Lower leg skin (tissue), 3 donors: Measurements from ENCODE around the gene VEGFB.

Experiments
- CTCF ChIP-seq, 3 donors: fragments of 450-650 bp; IDR thresholded peaks; one replicate each; pipeline ENCODE4 v1.5.1; 2016; ENCODE audit warnings: antibody characterized with exemption in 3 of 3, mild to moderate bottlenecking in 3 of 3, moderate library complexity in 2 of 3
- POLR2A ChIP-seq, 2 donors: fragments of 450-650 bp; IDR thresholded peaks; one replicate each; pipeline ENCODE4 v1.6.1; 2016 to 2017; ENCODE audit warnings: antibody characterized with exemption in 2 of 2, mild to moderate bottlenecking in 1 of 2, moderate library complexity in 1 of 2

GRCh38 chr11:64244107-64244506 lies 9.7 kb downstream of the VEGFB start:
- no peak for TF ChIP-seq CTCF (IDR thresholded peaks at IDR 0.05)
- TF ChIP-seq POLR2A (IDR thresholded peaks at IDR 0.05), result no peak
